Glomerular visceral epithelial cell (primary cell): ENCODE data around the gene MAPKAPK5.
"Not testable (repeated sequence)": the region's sequence is repeated elsewhere in the genome, so short reads cannot be mapped to it uniquely, and the experiment has no call there.

Source experiments
- DNase-seq: peaks from one replicate; pipeline ENCODE4 v3.0.0-alpha.2; 2016; ENCODE audit errors: extremely low spot score

Gene MAPKAPK5, protein sequence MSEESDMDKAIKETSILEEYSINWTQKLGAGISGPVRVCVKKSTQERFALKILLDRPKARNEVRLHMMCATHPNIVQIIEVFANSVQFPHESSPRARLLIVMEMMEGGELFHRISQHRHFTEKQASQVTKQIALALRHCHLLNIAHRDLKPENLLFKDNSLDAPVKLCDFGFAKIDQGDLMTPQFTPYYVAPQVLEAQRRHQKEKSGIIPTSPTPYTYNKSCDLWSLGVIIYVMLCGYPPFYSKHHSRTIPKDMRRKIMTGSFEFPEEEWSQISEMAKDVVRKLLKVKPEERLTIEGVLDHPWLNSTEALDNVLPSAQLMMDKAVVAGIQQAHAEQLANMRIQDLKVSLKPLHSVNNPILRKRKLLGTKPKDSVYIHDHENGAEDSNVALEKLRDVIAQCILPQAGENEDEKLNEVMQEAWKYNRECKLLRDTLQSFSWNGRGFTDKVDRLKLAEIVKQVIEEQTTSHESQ

DNA sequence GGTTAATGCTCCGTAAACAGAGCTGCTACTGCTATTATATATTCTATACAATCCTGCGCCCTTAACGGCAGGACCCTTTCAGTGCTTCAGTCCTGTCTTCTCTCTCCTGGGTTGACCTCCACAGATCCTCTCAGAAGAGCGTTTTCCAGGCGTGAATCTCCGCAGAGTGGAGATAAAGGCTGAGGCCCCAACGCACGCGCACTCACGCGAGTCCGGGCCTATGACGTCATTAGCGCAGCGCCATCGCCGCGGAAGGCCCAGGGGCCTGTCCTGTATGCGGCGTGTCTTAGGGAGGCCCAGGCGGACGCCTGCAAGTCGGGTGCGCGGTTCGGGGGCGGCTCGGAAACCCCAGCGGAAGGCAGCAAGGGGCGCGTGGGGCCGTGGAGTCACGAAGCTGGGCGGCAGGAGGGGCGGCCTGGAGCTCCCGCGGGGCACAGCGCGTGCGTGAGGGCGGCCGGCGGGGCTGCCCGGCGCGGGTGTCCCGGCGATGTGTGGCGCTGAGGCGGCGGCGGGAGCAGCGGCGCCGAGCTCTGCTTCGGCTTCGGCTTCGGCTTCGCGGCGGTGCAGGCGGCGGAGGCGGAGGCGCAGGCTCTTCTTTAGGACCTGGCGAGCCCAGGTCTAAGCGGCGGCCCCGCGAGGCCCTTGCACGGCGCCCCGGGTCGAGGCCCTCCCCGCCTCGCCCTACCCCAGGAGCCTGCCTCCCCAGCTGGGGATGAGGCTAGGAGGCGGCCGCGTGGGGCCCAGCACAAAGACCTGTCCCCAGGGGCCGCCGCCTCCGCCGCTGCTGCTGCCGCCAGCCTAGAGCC, at the start of gene MAPKAPK5:
Gene MAPKAPK5 (plus strand): TSS at position 479 of the 806 bp plus-strand sequence. CDS start 506 bp downstream, outside the sequence.
- peak; percentile 94 for DNase-seq

DNA sequence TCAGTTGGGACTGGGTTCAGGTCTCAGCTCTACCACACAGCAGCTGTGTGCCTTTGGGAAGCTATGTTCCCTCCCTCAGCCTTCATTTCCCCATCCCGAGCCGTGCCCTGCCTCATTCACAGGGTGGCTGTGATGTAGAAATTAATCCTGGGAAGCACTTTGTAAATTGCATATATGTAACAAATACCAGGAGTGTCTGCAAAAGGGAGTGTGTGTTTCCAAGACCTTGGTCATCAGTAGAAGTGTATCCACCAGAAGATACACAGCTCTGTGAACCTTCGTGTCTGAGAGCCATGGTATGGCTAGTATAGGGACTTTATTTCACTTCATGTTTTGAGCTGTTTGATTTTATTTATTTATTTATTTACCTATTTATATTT, 49.2 kb upstream of the MAPKAPK5 start:
- DNase-seq, result no peak

DNA sequence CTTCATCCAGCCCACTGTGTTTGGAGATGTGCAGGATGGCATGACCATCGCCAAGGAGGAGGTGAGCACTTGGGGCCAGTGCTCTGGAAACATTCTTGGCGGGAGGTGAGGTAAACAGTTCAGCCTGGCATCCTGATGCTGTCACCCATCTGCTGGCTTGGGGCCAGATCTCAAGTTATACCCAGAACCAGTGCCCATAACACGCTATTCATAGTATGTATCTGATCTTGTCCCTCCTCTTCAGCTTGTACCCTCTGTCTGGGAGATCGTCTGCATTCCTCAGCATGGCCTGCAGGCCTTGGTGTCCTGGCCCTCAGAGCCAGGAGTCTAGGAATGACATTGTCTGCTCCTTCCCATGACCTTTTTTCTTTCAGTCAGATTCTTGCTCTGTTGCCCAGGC, 43.8 kb upstream of the MAPKAPK5 start:
- no peak for DNase-seq

DNA sequence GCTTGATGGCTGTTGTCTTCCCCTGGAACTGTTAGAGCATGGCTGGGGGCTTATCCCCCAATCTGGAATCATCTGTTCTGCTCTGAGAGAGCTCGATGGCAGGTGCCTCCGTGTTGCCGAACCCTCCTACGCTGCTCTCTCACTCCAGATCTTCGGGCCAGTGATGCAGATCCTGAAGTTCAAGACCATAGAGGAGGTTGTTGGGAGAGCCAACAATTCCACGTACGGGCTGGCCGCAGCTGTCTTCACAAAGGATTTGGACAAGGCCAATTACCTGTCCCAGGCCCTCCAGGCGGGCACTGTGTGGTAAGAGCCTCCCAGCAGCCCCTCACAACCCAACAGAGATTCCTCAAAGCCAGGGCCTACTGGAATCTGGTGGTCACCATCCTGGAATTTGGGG, 42.3 kb upstream of the MAPKAPK5 start:
- DNase-seq, result no peak

DNA sequence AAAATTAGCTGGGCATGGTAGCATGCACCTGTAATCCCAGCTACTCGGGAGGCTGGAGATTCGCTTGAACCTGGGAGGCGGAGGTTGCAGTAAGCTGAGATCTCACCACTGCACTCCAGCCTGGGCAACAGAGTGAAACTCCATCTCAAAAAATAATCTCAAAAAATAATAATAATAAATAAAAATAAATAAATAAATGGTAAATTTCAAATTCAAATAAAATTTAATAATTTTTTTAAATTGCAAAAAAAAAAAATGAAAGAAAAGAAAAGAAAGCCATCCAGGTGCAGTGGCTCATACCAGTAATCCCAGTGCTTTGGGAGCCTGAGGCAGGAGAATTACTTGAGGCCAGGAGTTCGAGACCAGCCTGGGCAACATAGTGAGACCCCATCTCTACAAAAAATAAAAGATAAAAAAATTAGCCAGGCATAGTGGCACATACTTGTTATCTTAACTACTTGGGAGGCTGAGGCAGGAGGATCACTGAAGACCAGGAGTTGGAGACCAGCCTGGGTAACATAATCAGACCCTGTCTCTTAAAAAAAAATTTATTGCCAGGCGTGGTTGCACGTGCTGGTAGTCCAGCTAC, 38.9 kb upstream of the MAPKAPK5 start:
- DNase-seq, result no peak

DNA sequence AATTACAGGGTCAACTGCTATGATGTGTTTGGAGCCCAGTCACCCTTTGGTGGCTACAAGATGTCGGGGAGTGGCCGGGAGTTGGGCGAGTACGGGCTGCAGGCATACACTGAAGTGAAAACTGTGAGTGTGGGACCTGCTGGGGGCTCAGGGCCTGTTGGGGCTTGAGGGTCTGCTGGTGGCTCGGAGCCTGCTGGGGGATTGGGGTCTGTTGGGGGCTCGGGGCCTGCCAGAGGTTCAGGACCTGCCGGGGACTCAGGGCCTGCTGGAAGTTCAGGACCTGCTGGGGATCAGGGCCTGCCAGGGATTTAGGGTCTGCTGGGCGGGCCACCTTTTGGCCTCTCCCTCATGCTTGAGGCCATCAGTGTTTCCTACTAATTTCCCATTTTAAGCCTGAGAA, 38.2 kb upstream of the MAPKAPK5 start:
- no peak for DNase-seq

DNA sequence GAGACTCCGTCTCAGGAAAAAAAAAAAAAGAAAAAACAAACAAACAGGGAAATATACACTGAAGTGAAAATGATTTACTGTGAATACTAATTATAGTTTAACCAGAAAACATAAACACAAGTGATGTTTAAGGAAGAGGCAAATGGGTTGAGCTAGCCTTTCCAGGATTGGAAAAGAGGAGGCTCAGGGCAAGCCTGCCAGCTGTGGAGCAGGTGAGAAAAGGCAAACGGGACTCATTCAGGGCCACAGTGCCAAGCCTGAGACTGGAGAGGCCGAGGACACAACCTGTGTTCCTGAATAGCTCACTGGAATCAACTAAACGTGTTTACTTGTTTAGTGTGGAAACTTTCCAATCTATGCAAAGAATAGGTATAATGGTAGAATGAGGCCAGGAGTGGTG, 35.7 kb upstream of the MAPKAPK5 start:
- no peak for DNase-seq

DNA sequence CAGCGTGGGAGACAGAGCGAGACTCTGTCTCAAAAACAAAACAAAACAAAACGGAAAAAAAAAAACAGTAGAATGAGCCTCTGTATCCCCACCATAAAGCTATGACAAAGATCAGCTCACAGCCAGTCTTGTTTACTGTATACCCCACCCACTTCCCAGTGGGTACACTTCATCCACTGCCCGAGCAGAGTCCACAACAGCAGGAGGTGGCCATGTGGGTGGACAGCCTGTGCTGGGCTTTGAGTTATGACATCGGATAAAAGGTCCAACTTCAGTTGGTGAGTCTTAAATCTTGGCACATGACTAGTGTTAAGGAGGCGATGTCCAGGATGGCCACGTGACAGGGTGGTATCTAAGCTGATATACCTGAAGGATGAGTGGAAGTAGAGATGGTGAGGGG, 34.8 kb upstream of the MAPKAPK5 start:
- DNase-seq, result no peak

DNA sequence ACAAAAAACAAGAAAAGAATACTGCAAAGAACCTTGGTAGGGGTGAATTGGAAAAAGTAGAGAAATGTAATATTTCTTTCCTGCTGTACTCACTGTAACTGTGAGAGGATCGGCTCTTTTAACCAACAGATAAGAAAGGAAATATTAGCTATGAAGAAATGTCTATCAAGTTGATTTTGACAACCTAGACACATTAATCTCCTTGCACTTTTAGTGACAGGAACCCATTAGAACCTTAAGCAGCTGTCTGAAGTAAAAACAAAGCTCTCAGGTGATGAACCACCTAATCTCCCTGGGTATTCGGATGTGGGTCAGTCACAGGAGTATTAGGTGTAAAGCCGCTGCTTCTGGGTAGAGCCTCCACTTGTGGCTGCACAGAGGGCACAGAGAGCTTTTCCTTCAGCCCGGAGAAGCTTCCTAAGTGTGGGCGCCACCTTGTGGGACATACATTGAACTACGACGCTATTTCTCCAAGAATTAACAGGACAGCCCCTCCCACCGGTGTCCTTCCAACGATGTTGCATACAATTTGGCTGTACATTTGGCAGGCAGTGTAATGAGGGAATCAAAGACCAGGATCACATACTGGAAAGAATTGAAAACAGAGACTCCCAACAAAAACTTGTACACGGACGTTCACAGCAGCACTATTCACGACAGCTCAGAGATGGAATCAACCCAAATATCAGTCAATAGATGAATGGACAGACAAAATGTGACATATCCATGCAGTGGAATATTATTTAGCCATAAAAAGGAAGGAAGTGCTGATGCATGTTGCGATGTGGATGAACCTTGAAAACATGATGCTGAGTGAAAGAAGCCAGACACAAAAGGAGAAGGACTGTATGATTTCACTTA, 28.9 kb upstream of the MAPKAPK5 start:
- peak; percentile 82 for DNase-seq

DNA sequence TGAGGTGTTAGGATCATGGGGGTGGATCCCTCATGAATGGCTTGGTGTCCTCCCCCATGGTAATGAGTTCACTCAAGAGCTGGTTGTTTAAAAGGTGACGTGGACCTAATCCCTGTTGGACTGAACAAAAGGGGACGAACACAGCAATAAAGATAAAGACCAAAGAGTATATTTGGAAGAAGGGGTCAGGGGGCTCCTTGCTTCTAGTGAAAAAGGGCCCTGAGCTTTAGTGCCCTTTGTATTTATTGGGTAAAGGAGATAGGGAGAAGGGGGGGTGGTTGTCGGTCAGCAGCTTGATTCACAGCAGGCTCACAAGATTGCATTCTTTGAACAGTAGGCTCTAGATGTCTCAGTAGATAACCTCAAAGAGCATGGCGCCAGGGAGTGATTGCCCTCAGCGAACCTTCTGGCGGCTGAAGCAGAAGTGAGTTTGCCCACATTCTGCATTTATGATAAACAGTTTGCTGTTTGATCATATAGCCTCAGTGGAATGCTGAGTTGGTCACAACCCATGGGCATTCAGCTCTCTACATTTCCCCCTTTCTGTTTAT, 25.9 kb upstream of the MAPKAPK5 start:
- DNase-seq, result no peak

DNA sequence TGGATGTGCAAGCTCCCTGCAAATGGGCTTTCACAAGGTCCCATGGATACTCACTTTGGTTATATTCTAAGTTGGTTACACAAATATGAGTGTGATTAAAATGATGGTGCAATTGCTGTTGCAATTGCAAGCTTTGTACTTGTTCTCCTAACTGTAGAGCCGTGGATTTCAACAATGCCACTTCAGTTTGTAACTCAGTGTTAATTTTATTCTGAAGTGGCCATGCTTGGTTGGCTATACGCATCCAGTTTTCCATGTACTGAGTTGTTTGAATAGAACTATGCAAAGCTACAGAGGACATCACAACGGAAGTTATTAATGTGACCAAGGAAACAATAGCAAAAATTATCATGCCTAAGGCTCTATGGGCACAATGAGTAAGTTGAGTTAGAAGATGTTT, 25.1 kb upstream of the MAPKAPK5 start:
- DNase-seq, result not testable (repeated sequence)

DNA sequence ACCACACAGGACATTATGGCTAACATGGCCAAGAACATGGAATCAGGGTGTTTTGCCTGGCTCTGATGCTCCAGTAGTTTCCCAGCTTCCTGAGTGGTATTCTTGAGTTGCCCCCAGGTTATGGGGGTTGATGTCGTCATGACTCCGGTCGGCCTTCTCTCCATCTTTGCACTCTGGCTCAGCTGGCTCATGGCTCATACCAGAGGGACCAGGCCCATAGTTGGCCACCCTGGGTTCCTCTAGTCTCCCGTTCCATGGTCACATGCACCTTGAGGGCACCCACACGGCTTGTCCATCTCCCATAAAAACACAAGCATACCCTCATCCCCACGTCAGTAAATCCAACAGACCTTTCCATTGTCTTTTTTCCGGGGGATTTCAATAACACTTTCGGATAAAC, 23.7 kb upstream of the MAPKAPK5 start:
- DNase-seq, result no peak

DNA sequence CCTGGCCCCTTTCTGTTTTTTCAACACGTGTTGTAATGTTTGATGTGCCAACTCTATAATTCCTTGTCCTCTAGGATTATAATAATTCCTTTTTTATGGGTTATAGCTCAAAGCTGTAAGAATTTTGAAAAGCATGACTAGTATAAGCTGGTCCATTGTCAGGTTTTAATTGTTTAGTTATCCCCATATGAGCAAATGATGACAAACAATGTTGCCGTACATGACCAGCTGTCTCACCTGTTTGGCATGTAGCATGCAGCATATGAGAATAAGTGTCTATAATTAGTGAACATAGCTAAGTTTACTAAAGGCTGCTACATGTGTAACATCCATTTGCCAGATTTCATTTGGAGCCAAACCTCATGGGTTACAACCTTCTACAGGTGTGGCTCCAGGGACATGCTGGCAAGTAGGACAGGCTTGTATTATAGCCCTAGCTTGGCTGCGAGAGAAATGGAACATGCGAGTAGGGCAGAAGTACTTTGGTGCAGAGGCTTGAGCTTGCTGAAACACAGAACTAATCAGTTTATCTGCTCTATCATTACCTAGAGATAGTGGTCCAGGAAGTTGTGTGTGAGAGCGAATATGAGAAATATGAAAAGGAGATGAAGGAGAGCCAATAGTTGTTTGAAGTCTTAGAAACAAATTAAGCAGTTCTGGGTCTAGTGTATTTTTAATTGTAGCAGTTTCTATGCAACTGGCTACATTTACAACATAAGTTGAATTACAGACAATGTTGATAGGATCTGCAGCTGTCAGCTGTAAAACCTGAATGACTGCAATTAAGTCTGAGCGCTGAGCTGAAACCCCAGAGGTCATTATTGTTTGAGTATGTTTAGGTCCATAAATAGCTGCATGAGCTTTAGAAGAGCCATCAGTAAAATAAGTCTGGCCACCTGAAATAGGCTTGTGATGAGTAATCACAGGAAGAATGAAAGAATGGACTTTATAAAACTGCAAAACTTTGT, 22.6 kb upstream of the MAPKAPK5 start:
- no peak for DNase-seq

DNA sequence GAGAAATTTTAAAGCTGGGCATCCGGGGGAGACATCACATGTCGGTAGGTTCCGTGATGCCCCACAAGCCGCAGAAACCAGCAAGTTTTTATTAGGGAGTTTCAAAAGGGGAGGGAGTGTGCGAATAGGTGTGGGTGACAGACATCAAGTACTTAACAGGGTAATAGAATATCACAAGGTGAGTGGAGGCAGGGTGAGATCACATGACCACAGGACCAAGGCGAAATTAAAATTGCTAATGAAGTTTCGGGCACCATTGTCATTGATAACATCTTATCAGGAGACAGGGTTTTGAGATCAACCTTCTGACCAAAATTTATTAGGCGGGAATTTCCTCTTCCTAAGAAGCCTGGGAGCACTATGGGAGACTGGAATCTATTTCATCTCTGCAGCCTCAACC, 21.2 kb upstream of the MAPKAPK5 start:
- not testable (repeated sequence) for DNase-seq

DNA sequence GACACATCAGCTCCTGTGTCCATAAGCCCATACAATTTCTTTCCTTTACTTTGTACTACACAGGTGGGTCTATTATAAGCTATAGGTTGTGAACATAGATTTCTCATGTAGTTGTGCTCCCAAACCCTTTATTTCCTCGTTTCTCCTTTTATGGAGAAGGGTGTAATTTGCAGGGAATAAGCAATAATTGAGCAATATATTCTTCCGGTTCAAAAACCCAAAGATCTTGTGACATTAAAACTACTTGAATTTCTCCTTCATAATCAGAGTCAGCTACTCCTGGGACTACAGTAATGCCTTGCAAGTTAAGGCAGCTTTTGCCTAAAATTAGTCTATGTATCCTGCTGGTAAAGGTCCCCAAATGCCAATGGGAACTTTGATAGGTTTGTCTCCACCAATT, 19.1 kb upstream of the MAPKAPK5 start:
- DNase-seq, result no peak

DNA sequence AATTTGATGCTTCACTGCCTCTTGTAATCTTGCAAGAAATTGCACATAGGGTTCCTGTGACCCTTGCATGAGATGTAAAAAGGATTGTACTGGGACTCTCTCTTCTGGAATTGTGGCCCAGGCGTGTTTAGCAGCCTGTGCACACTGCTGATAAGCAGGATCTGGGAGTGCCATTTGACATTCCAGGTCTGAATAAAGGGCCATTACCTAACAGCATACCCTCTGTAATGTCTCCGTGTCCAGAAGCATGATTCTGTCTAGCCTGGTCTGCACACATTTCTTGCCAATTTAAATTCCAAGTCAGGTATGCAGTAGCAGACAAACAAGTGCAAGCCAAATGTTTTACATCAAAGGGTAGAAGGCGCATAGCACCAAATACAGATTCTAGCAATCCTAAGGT, 18.1 kb upstream of the MAPKAPK5 start:
- no peak for DNase-seq

DNA sequence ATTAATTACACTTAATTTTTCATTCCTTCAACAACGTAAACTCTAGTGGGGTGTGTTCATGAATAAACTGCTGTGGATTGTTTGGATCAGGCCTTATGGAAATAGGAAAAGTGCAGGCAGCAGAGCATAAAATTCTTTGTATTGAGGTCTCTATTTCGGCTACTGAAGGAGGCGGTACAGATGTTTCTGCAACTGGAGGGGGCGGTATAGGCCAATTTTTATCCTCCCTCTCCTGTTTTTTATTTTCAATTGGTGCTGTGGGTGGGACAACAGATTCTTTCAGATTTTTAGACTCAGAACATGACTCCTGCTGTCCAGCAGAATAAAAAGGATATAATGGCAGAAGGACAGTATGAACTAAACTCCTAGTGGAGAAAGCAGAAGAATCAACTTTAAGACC, 17.7 kb upstream of the MAPKAPK5 start:
- DNase-seq, result not testable (repeated sequence)

DNA sequence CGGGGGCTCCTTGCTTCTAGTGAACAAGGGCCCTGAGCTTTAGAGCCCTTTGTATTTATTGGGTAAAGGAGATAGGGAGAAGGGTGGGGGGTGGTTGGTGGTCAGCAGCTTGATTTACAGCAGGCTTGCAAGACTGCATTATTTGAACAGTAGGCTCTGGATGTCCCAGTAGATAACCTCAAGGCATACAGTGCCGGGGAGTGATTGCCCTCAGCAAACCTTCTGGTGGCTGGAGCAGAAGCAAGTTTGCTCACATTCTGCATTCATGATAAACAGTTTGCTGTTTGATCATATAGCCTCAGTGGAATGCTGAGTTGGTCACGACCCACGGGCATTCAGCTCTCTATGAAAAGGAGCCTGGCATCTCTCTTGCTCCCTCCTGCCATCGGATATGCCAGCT, 16.5 kb upstream of the MAPKAPK5 start:
- no peak for DNase-seq

DNA sequence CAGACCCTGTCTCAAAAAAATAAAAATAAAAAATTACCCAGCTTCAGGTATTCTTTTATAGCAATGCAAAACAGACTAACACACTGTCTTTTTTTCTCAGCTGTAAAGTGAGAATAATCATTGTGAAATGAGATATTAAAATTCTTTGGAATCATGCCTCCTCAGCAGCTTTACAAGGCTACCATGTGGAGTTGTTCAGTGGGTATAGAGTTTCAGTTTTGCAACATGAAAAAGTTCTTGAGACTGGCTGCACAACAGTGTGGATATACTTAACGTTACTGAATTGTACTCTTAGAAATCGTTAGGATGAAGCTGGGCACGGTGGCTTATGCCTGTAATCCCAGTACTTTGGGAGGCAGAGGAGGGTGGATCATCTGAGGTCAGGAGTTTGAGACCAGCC, 15.7 kb upstream of the MAPKAPK5 start:
- DNase-seq, result no peak

DNA sequence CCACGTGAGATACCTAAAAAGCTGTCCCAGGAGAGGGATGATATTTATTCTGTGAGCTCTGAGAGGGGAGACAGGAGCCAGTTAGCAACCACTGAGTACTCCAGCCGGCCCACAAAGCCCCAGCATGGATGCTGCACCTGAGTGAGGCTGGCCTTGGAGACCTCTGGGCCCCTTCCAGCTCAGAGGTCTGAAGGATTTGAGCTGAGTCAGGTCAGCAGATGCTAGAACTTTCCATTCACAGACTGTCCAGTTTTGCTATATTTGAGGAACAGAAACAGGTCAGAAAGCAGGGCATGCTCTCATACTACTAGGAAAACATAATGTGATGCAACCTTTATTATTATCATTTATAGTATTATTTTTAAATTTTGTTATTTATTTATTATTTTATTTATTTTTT, 15.0 kb upstream of the MAPKAPK5 start:
- no peak for DNase-seq
